Measurements from ENCODE around the gene MYMX.

GRCh38 chr6:44217332-44218143, 812 bp downstream of the MYMX start:
- TF ChIP-seq, protein P1, sequence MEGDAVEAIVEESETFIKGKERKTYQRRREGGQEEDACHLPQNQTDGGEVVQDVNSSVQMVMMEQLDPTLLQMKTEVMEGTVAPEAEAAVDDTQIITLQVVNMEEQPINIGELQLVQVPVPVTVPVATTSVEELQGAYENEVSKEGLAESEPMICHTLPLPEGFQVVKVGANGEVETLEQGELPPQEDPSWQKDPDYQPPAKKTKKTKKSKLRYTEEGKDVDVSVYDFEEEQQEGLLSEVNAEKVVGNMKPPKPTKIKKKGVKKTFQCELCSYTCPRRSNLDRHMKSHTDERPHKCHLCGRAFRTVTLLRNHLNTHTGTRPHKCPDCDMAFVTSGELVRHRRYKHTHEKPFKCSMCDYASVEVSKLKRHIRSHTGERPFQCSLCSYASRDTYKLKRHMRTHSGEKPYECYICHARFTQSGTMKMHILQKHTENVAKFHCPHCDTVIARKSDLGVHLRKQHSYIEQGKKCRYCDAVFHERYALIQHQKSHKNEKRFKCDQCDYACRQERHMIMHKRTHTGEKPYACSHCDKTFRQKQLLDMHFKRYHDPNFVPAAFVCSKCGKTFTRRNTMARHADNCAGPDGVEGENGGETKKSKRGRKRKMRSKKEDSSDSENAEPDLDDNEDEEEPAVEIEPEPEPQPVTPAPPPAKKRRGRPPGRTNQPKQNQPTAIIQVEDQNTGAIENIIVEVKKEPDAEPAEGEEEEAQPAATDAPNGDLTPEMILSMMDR (IDR thresholded peaks at IDR 0.05) = no peak
- TF ChIP-seq, protein P2, sequence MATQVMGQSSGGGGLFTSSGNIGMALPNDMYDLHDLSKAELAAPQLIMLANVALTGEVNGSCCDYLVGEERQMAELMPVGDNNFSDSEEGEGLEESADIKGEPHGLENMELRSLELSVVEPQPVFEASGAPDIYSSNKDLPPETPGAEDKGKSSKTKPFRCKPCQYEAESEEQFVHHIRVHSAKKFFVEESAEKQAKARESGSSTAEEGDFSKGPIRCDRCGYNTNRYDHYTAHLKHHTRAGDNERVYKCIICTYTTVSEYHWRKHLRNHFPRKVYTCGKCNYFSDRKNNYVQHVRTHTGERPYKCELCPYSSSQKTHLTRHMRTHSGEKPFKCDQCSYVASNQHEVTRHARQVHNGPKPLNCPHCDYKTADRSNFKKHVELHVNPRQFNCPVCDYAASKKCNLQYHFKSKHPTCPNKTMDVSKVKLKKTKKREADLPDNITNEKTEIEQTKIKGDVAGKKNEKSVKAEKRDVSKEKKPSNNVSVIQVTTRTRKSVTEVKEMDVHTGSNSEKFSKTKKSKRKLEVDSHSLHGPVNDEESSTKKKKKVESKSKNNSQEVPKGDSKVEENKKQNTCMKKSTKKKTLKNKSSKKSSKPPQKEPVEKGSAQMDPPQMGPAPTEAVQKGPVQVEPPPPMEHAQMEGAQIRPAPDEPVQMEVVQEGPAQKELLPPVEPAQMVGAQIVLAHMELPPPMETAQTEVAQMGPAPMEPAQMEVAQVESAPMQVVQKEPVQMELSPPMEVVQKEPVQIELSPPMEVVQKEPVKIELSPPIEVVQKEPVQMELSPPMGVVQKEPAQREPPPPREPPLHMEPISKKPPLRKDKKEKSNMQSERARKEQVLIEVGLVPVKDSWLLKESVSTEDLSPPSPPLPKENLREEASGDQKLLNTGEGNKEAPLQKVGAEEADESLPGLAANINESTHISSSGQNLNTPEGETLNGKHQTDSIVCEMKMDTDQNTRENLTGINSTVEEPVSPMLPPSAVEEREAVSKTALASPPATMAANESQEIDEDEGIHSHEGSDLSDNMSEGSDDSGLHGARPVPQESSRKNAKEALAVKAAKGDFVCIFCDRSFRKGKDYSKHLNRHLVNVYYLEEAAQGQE (IDR thresholded peaks at IDR 0.05; ENCODE audit: insufficient read depth in 1 of 2, low read depth in 2 of 2, low read length in 1 of 2) = no peak
- TF ChIP-seq POLR2AphosphoS5 (IDR thresholded peaks at IDR 0.05; ENCODE audit: low read depth, low read length) = peak; percentile 30; the same call in 1 of the 2 replicates
